A673 (cell line): ENCODE data around the gene ACRV1.

Experiments
- EZH2 ChIP-seq: fragments of 200-600 bp; sonication (generic); IDR thresholded peaks from 2 replicates; pipeline ENCODE4 v1.6.1; 2017; ENCODE audit warnings: borderline replicate concordance, low read depth, mild to moderate bottlenecking, mixed read lengths, antibody characterized with exemption, low read length; ENCODE audit not compliant: poor library complexity, severe bottlenecking
- TF ChIP-seq, protein P1 (sequence below): fragments of 300-800, 200-600 bp; sonication (generic); conservative IDR thresholded peaks from 2 replicates; pipeline ENCODE4 v1.5.1; 2017; ENCODE audit warnings: low read depth, mild to moderate bottlenecking, antibody characterized with exemption, low read length, moderate library complexity, mixed read lengths

DNA sequence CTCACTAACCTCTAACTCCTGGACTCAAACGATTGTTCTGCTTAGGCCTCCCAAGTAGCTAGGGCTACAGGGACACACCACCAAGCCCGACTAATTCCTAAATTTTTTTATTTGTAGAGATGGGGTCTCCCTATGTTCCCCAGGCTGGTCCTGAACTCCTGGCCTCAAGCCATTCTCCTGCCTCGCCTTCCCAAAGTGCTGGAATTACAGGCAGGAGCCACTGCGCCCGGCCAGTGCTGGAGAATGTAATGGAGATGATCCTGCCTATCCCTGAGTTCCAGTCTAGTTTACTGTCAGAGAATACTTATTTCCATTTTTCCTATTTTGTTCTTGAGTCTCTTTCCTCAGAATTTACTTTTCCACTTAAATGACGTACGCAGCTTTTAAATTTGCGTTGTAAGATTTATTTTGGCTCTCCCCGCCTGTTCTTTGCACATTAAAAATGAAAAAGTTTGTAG is 55.9 kb downstream of the ACRV1 start, which contains the start of gene CHEK1:
- TF ChIP-seq, protein P1, sequence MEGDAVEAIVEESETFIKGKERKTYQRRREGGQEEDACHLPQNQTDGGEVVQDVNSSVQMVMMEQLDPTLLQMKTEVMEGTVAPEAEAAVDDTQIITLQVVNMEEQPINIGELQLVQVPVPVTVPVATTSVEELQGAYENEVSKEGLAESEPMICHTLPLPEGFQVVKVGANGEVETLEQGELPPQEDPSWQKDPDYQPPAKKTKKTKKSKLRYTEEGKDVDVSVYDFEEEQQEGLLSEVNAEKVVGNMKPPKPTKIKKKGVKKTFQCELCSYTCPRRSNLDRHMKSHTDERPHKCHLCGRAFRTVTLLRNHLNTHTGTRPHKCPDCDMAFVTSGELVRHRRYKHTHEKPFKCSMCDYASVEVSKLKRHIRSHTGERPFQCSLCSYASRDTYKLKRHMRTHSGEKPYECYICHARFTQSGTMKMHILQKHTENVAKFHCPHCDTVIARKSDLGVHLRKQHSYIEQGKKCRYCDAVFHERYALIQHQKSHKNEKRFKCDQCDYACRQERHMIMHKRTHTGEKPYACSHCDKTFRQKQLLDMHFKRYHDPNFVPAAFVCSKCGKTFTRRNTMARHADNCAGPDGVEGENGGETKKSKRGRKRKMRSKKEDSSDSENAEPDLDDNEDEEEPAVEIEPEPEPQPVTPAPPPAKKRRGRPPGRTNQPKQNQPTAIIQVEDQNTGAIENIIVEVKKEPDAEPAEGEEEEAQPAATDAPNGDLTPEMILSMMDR = no peak
- TF ChIP-seq EZH2 = no peak
